Medulla oblongata (tissue), 1 donor: ENCODE results near the gene SLC38A11.
A peak's percentile ranks its signal among the peaks of the same experiment; 100 is the strongest.

ENCODE experiments used
- DNase-seq: peaks from one replicate; pipeline ENCODE4 v3.0.0-alpha.2; 2015; ENCODE audit errors: extremely low spot score

SLC38A11 gene

DNA sequence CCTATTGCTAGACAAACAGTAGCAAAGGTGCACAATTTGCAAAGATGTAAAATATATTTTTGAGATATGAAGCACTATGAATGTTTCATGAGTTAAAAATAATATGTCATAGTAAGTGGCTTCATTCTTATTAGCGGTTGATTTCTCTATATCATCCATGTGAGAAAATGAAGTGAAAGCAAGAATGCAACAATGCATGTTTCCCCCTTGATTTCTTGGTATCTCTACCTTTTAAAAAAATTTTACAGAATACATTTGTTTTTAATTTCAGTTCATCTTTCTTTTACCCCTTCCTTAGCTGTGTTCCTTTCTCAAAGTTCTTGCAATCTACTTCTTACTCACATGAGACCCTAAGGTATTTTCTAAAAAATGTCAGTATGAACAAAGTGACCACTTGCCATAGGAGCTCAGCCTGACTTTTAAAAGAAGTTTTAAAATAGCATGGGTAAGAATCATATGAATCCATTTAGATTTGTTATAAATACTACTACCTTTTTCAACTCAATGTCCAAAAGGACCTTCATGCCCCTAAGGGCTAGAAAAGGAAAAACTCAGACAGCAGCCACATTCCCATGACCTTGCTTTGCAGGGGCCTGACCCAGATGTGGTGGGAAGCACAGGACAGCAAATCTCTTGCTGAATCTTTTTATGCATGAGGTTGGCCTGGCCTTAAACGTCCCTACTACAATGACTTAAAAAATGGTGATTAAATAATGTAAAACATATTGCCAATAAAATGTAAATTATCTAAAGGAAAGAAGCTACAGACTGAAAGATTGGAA, 14.8 kb upstream of the SLC38A11 start:
- DNase-seq, result no peak

DNA sequence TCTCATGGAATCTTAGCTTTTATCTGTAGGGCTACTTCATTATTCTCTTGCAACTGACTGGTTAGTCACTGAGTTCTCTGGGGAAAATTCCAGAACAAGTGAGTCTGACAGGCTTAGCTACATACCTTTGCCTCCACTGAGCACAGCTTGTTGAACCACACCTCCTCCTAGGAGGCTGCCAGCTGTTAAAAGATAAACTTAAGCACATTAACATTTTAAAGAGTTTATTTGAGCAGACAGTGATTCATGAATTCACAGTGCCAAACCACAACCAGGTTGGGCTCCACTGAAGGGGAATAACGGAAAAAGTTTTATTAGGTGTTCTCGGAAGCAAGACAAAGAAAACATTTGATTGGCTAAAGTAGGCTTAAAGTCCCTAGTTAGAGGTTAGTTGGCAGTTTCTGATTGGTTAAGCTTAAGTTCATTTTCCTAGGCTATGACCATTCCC, 12.5 kb upstream of the SLC38A11 start:
- no peak for DNase-seq

DNA sequence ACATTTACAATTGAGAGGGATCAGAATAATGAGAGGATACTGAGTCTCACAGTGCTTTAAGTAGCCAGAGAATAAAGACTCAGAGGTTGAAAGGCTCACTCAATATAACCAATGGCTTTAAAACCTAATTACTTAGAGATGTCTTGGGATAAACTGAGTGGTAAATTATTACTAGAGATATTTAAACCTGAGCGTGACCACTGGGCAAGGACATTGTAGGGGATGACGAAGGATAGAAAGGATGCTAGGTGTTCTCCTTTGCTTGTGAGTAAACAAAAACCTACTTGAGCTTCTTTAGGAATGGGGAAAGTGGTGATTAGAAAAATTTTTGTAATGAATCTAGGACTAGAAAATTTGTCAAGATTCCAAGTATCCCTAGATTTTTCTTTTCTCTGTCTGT, 12.0 kb upstream of the SLC38A11 start:
- no peak for DNase-seq

DNA sequence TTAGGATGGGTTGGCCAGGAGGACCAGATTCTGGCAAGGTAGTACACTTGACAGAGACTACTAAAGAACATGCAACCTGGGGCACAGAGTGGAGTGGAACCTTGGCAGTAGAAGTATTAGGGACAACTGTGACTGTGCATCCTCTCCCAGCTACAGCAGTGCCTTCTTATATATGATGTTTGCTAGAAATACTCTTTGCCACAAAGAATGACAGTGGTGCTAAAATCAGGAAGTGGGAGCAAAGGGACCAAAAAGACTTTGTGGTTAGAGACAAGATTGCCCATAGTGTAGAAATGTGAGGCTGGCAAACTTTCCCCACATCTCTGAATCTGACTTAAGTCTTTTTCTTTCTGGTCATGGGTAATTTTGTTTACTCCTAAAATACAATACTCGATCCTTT, 9.4 kb upstream of the SLC38A11 start:
- DNase-seq, result no peak

DNA sequence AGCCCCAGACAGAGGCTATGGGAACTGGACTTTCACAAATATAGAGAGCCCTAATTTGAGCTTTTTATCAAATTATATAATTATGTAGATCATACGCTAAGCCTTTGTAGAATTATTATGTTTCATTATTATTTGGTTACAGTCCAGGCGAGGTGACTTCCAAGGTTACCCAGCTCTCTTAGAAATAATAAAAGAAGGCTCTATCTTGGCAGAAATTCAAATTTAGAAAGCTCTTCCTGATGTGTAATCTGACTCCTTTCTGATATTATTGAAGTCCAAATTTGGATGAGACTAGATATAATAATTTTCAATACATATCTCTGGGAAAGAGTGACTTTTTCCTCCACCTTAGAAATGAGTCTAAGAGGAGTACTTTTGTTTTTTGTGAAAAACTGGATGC, 4.8 kb upstream of the SLC38A11 start:
- DNase-seq, result no peak

DNA sequence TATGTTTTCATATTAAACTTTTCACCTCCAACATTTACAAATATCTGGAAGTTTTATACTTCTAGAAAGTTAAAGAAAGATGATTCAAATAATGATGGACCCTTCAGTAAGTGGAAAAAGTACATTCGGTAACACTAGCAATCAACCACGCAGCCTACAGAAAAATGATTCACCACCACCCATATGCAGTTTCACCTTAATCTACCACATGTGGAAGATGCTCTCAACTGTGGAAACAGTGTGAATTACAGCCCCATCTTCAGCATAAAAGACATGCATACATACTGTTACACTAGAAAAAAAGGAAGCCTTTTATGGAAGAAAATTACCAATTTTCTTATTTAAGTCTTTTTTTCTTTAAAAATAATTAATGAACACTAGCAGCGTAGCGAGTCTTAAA, 1.1 kb downstream of the SLC38A11 start:
- DNase-seq, result no peak

DNA sequence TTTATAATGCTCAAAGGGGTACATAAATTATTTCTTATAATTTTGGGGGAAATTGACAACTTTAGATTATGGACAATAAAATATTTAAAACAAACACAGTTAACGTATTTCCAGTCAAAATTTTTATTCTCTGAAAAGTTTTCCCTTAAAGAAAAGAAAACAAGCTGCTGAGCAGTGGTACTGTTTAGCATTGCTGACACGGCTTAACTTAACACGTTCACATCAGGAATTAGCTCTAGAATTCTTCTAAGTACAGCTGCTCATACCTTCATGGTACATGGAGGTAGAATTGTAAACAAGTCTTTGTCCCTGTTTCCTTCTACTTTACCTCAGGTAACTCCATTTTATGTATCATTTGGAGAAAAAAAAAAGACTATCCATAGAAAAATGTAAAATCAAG, 2.0 kb downstream of the SLC38A11 start:
- DNase-seq, result no peak

DNA sequence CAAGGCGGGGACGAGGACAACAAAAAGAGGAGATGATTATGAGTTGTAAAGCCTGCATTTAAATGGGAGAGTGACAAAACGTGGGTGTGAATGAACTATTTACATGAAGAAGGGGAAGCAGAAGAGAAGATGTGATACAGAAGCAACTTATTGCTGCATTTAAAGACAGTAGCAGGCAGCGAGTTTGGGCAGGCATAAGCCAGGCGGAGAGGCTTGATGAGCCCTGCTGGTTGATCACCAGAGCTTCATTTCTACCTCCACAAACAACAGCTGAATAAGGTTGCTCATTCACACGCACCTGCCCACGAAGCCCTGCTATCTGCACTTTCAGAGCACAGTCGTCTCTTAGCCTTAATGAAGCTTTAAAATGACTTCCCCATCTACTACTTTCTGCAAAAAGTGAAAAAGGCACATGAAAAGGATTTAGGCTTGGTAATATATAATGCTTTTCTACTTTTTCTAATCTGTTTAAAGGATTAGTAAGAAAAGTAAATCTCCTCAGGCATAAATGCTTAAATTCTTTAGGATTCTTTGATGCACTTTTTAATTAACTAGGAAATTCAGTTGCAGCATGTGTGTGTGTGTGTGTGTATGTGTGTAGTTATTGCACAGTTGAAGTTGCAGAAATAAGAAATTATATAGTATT, 3.1 kb downstream of the SLC38A11 start:
- no peak for DNase-seq

DNA sequence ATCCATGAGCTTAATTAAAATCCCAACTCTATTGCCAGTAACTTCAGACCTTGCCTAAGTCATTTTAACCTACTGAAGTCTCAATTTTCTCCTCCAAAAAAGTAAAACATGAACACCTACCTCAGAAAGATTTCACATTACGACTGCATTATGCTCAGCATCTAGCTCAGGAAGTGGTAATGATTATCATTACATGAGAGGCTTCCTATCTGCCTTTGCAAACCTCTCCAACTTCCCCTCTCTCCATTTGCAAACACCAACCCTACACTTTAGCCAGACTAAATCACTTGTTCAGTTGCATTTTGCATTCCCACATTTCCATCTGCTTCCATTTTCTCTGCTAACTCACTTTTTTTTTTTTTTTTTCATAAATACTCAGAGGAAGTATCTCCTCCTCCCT, 6.8 kb downstream of the SLC38A11 start:
- DNase-seq, result no peak

DNA sequence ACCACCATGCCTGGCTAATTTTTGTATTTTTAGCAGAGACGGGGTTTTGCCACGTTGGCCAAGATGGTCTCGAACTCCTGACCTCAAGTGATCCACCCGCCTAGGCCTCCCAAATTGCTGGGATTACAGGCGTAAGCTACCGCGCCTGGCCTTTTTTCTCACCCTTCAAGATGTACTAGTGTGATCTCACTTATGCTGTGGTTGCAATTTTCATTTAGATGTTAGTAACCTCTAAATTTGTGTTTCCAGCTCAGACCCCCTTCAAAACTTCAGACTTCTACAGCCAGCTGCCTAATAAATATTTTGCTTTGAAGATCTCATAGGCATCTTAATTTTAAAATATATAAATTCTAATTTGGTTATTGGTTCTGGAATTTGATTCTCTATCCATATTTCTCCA, 8.0 kb downstream of the SLC38A11 start:
- DNase-seq, result no peak

DNA sequence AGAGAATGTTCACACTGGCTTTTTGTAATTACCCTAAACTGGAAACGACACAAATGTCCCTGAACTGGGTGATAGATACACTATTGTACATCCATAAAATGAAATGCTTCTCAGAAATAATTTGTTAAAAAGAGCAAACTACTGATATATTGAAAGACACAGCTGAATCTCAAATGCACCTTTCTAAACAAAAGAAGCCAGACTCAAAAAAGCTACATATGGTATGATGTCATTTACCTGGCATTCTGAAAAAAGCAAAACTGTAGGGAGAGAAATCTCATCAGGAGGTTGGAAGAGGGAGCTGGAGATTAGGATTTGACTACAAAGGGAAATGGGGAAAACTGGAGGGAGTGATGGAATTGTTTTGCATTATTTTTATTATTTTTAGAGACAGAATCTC, 12.0 kb downstream of the SLC38A11 start:
- DNase-seq, result no peak

DNA sequence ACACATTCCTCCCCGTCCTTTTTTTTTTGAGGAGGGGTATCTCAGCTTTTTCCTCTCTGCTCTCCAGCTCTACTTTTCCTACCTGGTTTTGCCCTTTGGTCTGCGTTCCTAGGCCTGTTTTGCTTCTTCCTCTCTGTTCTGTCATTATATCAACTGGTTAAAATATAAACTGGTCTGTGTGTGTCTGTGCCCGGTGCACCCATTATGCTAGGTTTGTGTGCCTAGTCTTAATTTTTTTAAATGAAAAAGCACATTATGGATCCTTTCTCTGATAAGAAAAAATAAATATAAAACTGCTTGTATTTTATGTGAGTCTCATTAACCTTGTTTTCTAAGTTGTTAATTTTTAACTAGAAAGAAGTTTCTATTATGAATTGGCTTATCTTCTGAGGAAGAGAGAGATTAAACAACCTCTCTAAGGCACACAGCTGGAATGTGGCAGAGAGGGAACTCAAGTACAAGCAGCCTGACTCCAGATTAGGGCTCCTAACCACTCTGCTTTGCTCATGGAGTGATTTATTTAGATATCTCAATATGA, 17.4 kb downstream of the SLC38A11 start:
- DNase-seq, result no peak

DNA sequence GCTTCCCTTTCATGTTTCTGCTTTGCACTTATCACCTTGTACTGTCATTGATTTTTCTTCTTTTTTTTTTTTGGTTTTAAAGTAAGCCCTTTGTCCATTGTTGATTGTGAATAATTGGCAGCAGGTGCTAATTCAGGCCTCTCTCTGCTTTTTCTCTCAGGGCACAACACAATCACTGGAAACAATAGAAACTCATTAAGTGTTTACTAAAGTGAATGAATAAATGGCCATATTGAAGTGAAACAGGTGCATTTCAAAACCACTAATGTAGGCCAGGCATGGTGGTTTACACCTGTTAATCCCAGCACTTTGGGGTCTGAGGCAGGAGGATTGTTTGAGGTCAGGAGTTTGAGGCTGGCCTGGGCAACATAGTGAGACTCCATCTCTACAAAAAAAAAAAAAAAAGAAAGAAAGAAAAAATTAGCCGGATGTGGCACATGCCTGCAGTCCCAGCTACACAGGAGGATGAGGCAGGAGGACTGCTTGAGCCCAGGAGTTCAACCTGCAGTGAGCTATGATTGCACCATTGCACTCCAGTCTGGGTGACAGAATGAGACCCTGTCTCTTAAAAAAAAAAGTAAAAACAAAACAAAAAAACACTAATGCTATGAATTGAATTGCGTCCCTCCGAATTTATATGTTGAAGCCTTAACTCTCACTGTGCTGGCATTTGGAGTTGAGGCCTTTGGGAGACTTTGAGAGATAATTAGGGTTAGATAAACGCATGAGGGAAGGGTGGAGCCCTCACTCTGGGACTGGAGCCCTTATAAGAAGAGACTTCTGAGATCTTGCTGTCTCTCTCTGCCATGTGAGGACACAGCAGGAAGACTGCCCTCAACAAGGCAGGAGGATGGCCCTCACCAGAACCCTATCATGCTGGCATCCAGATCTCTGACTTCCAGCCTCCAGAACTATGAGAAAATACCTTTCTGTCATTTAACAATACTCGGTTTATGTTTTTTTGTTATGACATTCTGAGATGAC, 19.9 kb downstream of the SLC38A11 start:
- DNase-seq, result no peak

DNA sequence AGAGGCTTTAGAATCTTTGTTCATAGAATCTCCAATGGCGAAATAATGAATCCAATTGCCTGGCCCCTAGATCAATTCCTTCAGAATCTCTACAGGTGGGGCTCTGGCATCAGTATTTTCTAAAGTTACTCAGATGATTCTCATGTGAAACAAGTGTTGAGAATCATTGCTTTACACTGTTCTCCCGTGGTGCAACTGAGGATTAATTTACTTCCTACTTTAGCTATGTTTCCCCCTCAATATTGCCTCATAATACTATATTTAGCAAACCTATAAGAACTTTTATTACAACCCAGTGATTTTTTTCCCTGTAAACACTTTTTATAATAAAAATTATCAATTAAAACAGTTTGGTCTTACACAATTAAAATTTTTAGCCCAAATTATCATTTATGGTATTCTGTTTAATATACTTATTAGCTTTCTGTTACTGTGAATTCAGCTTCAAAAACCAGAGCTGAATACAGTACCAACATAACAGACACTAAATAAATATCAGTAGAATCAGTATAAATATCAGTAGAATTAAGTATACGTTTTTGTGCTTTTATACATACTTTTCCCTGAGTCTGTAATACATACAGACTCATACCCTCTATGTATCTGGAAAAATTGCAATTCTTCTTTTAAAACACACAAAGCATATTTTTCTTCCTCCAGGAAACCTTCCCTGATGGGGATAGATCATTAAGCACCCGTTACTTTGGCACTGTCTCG, 20.8 kb downstream of the SLC38A11 start:
- no peak for DNase-seq

DNA sequence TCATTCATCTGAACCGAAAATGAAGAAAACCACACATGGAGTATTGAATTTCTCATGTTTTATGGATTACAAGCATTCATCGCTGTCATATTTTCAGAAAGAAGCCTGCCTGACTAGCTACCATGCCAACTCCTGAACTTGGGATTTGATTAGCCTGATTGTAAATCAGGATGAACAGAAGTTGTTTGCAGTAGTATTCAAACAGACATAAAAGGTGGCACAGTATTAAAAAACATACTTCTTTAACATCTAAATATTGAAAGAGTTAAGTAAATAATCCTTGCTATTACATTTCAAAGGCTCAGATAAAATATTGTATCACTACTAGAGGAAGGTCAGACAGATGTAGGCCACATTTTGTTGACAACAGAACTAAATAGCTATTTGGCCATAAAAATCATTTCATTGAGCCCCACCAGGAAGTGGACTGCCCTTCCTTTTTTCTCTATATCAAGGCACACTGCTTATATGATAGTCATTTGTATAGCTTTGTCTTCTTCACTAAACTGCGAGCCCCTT, 21.6 kb downstream of the SLC38A11 start:
- no peak for DNase-seq

DNA sequence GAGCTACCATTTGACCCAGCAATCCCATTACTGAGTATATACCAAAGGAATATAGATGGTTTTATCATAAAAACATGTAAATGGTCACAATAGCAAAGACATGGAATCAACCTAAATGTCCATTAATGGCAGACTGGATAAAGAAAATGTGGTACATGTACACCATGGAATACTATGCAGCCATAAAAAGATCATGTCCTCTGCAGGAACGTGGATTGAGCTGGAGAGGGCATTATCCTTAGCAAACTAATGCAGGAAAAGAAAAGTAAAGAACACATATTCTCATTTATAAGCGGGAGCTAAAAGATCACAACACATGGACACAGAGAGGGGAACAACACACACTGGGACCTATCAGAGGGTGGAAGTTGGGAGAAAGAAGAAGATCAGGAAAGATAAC, 22.9 kb downstream of the SLC38A11 start:
- DNase-seq, result no peak

DNA sequence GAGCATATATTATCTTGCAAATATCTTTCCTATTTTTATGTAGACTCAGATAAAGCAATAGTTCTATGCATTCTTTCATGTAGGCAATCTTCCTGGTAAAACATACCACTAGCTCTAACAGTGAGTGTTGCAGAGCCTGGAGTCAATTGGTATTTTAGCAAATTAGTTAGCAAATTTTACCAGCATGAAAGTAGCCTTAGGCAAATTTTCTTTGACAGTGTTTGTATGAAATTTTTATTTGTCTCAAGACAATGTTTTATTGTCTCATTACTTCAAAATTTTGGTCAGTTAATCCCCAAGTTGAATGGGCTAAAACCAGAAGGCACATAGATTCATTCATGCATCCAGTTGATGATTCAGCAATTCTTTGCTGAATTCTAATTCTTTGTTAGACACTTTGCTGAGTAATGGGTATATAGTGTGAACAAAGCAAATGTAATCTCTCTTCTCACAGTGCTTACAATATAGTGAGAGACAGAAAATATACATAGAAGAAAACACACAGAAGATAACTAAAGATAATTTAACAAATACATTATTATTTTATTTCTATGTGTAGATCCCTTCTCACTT, 27.1 kb downstream of the SLC38A11 start:
- DNase-seq, result no peak

DNA sequence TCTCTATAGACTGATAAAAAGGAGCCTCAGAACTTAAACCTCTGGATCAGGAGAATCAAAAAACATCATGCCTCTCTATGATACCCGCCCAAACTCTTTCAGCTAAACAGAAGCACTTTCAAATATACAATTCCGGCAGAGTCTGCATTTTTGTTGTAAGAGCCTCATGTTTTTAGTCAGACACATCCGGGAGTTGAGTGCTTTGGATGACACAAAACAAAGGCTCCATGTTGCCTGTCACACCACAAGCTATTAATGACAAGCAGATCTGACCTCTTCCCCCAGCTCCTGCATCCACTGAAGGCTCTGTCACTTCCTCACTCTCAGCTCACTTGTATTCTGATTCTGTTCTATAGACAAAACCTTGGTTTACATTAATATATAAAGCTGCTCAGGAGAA, 33.2 kb downstream of the SLC38A11 start:
- no peak for DNase-seq

DNA sequence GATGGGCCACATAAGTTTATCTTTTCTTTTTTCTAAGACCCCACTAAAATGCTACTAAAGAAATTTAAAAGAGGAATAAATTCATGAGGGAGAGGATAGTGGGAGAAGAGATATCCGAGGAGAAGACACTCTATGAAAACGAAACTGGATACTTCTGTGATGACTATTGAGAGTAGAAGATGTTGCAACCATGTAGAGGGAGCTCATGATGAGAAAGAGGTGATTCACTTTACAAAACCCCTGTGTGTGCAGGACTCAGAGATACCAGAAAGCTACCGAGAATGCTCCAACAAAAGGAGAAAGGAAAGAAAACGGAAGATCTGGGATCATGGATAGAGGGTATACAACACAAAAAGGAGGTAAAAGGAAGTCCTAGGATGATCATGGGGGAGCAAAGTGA, 34.9 kb downstream of the SLC38A11 start:
- no peak for DNase-seq

DNA sequence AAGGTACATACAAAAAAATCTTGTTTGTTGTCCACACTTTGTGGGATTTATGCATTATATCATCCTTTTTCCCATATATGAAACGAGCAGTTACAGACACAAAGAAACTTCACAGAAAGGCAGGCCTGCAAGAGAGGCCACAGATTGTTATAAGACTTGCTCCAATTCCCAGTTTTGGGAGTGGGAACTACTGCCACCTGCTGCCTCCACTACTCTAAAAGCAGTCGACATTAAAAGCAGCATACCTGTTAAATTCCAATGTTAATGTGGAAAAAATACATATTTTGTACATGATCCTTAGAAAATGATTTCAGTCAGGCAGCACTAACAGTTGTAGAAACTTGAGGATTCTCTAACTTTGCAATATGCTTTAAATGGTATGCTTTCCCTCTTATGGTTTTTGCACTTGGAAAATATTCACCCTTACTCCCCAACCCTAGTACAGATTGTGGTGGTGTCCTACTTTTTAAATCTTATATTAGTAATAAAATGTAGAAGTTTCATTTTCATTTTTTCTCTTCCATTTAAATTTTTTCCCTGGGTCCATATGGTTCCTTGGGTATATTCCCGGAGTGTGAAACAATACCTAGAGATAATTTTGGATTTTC, 37.9 kb downstream of the SLC38A11 start:
- DNase-seq, result peak; percentile 37
